NCI-H2081 treated with DMSO at 0.1 percent for 48 hours (cell line): Measurements from ENCODE around the gene CD93.

Experiments
- DNase-seq: peaks from one replicate; lab custom pipeline; 2025; lab: John Stamatoyannopoulos, UW

Gene CD93, protein sequence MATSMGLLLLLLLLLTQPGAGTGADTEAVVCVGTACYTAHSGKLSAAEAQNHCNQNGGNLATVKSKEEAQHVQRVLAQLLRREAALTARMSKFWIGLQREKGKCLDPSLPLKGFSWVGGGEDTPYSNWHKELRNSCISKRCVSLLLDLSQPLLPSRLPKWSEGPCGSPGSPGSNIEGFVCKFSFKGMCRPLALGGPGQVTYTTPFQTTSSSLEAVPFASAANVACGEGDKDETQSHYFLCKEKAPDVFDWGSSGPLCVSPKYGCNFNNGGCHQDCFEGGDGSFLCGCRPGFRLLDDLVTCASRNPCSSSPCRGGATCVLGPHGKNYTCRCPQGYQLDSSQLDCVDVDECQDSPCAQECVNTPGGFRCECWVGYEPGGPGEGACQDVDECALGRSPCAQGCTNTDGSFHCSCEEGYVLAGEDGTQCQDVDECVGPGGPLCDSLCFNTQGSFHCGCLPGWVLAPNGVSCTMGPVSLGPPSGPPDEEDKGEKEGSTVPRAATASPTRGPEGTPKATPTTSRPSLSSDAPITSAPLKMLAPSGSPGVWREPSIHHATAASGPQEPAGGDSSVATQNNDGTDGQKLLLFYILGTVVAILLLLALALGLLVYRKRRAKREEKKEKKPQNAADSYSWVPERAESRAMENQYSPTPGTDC

GRCh38 chr20:23086056-23086566 lies at the start of gene CD93:
TSS of gene CD93 (minus strand) at chr20:23086324. CDS start at chr20:23086192, 132 bp downstream.
- no peak for DNase-seq

DNA sequence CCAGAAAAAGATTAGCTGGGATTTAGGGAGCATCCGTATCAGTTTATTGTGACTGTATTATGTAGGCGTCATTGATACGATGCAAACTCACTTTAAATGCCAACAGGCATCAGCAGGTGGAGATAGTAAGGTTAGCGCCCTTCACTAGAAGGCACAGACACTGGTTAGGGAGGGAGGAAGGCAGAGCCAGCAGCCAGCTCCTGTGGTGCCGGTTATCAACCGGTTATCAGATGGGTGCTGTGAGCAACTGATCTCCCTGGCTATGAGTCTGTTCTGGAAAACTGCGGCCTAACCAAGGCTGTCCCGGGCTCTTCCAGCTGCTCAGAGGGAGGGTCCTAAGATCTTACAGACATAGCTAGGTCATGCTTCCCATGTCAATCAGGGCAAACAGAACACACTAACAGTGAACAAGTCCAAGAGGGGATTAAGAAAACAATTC lies 47.5 kb upstream of the CD93 start:
- no peak for DNase-seq

- no peak for DNase-seq
Measured at GRCh38 chr20:23132930-23133559, 46.9 kb upstream of the CD93 start.

GRCh38 chr20:23132293-23132929 lies 46.3 kb upstream of the CD93 start:
- DNase-seq, result no peak

DNA sequence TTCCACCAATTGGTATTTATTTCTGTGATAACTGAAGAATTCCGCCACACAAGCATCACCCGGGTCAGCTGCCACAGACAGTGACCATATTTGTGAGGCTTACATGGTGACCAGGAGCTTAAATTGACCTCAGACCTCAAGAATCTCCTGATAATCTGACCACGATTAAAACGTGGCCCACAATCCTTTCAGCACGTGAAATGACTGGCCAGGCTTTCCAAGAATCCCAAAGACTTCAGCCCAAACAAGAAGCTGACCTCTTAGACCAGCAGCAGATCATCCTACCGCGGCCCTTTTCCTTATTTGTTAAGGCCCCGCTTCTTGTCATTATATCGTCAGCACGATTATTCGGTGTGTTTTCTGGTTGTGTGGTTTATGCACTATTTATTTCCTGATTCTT lies 45.6 kb upstream of the CD93 start:
- no peak for DNase-seq

DNA sequence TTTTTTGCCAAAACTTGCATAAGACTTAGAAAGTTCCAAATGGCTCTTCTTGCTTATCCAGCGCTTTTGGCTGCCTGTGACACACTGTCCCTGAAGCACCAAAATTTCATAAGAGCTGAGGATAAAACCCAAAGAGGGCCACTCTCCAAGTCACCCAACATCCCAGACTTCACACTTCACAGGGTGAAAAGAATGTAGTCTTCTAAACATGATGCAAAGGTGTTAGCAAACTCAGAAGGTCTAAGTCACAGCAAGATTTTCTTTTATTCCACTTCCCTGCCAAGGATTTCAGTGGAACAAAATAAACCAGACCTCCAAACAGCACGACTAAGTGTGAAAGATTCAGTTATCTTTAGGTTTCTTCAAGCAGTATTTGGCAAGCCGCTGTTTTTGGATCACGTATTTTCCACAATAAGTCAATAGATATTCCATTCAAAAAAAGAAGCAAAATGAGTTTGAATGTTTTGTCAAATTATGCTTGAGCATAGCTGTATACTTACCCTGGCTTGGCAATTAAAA lies 44.6 kb upstream of the CD93 start:
- DNase-seq, result no peak

GRCh38 chr20:23129891-23130621 lies 43.9 kb upstream of the CD93 start:
- DNase-seq, result no peak

DNA sequence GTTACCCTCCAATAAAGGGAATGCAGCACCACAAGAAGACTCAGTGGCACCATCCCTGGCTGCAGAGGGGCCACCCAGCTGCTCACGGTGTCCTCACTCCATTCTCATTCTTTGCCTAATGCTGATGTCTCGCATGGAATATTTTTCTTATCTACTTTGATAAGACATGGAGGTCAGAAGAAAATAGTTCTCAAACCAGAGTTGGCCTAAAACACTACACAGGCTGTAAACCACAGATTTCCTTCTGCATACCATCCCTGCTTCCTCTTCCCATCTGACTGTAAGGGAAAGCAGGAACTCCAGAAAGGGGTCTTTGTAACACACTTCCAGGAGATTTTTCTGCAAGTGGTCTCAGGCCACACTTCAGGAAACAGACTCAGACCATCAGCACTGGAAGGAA lies 43.1 kb upstream of the CD93 start:
- DNase-seq, result no peak

- DNase-seq, result no peak
Measured at GRCh38 chr20:23128461-23129125, 42.5 kb upstream of the CD93 start.

- no peak for DNase-seq
Measured at GRCh38 chr20:23127506-23128279, 41.6 kb upstream of the CD93 start.

DNA sequence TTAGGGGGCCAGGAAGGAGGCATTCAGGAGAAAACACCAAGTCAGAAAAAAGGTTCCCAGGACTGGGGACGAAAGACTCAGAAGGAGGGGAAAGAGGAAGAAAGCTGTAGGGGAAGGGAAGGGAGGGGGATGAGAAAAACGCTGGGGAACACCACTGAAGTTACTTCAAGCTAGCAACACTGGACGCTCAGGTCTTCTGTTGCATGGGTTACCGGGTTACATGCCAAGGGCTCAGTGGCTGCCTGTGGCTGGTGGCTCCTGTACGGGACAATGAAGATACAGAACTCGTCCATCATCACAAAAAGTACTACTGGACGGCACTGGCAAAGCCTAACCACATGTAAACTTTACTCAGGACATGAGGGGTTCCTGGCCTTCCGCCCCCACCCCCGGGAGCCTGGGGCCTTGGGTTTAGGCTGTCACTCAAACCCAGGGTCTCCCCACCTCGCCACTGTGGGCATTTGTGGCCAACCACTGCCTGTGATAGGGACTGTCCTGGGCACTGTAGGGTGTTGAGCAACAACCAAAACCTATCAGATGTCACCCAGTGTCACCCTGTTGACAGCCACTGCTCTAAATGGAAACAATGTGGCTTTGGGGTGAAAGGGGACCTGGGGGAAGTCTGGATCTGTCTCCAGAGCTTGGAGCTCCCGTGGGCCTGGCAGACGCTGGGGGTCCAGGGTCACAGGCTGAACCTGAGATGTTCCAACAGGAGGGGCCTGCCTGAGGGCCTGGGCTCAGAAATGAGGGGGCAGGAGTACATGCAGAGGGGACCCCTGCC lies 40.3 kb upstream of the CD93 start:
- no peak for DNase-seq

GRCh38 chr20:23125625-23126191 lies 39.6 kb upstream of the CD93 start:
- no peak for DNase-seq

- DNase-seq, result no peak
Measured at GRCh38 chr20:23125159-23125558, 39.0 kb upstream of the CD93 start.

DNA sequence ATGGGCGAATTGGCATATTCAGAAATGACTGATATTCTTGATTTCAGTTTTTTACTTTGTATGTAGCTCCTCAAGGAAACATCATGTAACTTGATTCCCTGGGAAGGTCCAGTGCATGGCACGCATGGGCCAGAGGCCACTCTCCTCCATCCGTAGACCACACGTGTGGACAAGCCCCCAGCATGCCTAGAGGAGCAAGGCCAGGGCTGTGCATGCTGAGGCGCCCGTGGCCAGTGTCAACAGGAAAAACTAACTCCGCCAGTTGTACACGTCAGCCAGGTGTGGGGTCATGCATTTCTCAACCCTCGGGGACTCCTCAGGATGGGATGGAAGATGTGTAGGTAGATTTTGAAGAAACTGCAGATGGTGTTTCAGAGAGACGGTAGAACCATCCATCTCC lies 37.8 kb upstream of the CD93 start:
- DNase-seq, result no peak

- DNase-seq, result no peak
Measured at GRCh38 chr20:23122796-23123655, 36.9 kb upstream of the CD93 start.

GRCh38 chr20:23122321-23122720 lies 36.2 kb upstream of the CD93 start:
- DNase-seq, result no peak

GRCh38 chr20:23121751-23122320 lies 35.7 kb upstream of the CD93 start:
- no peak for DNase-seq
